ENCODE data around the gene TMEM87A. TPM values are rescaled to one million over a fixed set of nuclear protein-coding genes. Genes with fewer than 3 reads are reported as not detected.

The TMEM87A gene
- polyA plus RNA-seq, 1 experiment = 37.4 TPM

GRCh38 chr15:42182961-42183360, 90.3 kb downstream of the TMEM87A start:
- Histone ChIP-seq H3K4me3 (ENCODE audit: low read depth, low read length) (no peak overlapping the region), H3K27ac (ENCODE audit: low read depth, low read length) (no peak overlapping the region), H3K27me3 (ENCODE audit: control insufficient read depth, insufficient read depth, low read length) (no peaks in the 10 kb centered on the region), H3K9me3 (ENCODE audit: control insufficient read depth, insufficient read depth, low read length) (no peaks in the 10 kb centered on the region)
- no peak for DNase-seq (ENCODE audit: low read depth, low spot score)
- POLR2A ChIA-PET = no interaction called here
- no peak for TF ChIP-seq CTCF (IDR thresholded peaks at IDR 0.05; ENCODE audit: low read depth, low read length)
- CTCF ChIA-PET = interaction anchor here (0.6 kb wide), 1 partner anchor 460 kb away, joined by 4 read pairs; no protein-coding TSS in a partner anchor

- no peak for DNase-seq (ENCODE audit: low read depth, low spot score)
- ChIA-PET CTCF (interaction anchor here (0.6 kb wide), 1 partner anchor 460 kb away, joined by 4 read pairs; no protein-coding TSS in a partner anchor), POLR2A (no interaction called here)
- Histone ChIP-seq H3K9me3 (ENCODE audit: control insufficient read depth, insufficient read depth, low read length) (no peaks in the 10 kb centered on the region), H3K27me3 (ENCODE audit: control insufficient read depth, insufficient read depth, low read length) (no peaks in the 10 kb centered on the region), H3K27ac (ENCODE audit: low read depth, low read length) (no peak overlapping the region), H3K4me3 (ENCODE audit: low read depth, low read length) (no peak overlapping the region)
- no peak for TF ChIP-seq CTCF (IDR thresholded peaks at IDR 0.05; ENCODE audit: low read depth, low read length)
Measured at GRCh38 chr15:42182328-42182886, 90.8 kb downstream of the TMEM87A start.

- Histone ChIP-seq H3K27me3 (ENCODE audit: control insufficient read depth, insufficient read depth, low read length) (no peaks in the 10 kb centered on the region), H3K27ac (ENCODE audit: low read depth, low read length) (no peak overlapping the region), H3K9me3 (ENCODE audit: control insufficient read depth, insufficient read depth, low read length) (no peaks in the 10 kb centered on the region), H3K4me3 (ENCODE audit: low read depth, low read length) (no peak overlapping the region)
- no peak for DNase-seq (ENCODE audit: low read depth, low spot score)
- ChIA-PET POLR2A (no interaction called here), CTCF (no interaction called here)
- TF ChIP-seq CTCF (IDR thresholded peaks at IDR 0.05; ENCODE audit: low read depth, low read length) = no peak
Measured at GRCh38 chr15:42178056-42178455, 95.2 kb downstream of the TMEM87A start.

GRCh38 chr15:42175671-42176070, 97.6 kb downstream of the TMEM87A start:
- TF ChIP-seq CTCF (IDR thresholded peaks at IDR 0.05; ENCODE audit: low read depth, low read length) = no peak
- no peak overlapping the region for H3K27ac ChIP-seq (ENCODE audit: low read depth, low read length)
- ChIA-PET POLR2A (interaction anchor here (0.7 kb wide), 1 partner anchor 31 kb away, joined by 3 read pairs; no protein-coding TSS in a partner anchor), CTCF (no interaction called here)
- no peak for DNase-seq (ENCODE audit: low read depth, low spot score)
- H3K4me3 ChIP-seq (ENCODE audit: low read depth, low read length) = no peak overlapping the region
- H3K27me3 ChIP-seq (ENCODE audit: control insufficient read depth, insufficient read depth, low read length) = no peaks in the 10 kb centered on the region
- H3K9me3 ChIP-seq (ENCODE audit: control insufficient read depth, insufficient read depth, low read length) = no peaks in the 10 kb centered on the region

GRCh38 chr15:42172475-42172874, 100.8 kb downstream of the TMEM87A start:
- Histone ChIP-seq H3K27ac (ENCODE audit: low read depth, low read length) (no peak overlapping the region), H3K4me3 (ENCODE audit: low read depth, low read length) (no peak overlapping the region), H3K9me3 (ENCODE audit: control insufficient read depth, insufficient read depth, low read length) (no peaks in the 10 kb centered on the region), H3K27me3 (ENCODE audit: control insufficient read depth, insufficient read depth, low read length) (no peaks in the 10 kb centered on the region)
- ChIA-PET CTCF (no interaction called here), POLR2A (interaction anchor here (0.6 kb wide), 2 partner anchors 172 to 291 kb away, joined by 3 to 5 read pairs; no protein-coding TSS in a partner anchor)
- TF ChIP-seq CTCF (IDR thresholded peaks at IDR 0.05; ENCODE audit: low read depth, low read length) = no peak
- DNase-seq (ENCODE audit: low read depth, low spot score) = no peak
